K562 (cell line): ENCODE measurements around the gene SPRYD3. TPM values are rescaled to one million over a fixed set of nuclear protein-coding genes. Genes with fewer than 3 reads are reported as not detected.

Experiments
- ATAC-seq: fragments of 200-7000 bp; cut with Tn5 transposase; 3 replicates; pipeline ENCODE4 v1.9.1; 2020; ENCODE audit warnings: moderate library complexity
- BruUV-seq: library from RNA; stranded (reverse); fragments of 400-500 nt; replicated peaks from 2 replicates; lab custom pipeline; 2021; lab: Mats Ljungman, UMichigan
- CTCF ChIA-PET: fragments of 300-600 bp; formaldehyde crosslinking; extraction: SDS; loops from one replicate; lab custom pipeline; 2021; ENCODE audit warnings: low intra/inter-chr PET ratio; lab: Yijun Ruan, JAX
- POLR2A ChIA-PET: fragments of 300-600, 350-650 bp; sonication (Branson Sonifier 250); formaldehyde crosslinking; extraction: SDS; loops from one replicate; lab custom pipeline; 2021; ENCODE audit warnings: antibody characterized with exemption, inconsistent platforms; lab: Yijun Ruan, JAX
- DNase-seq, 4 experiments: peaks; one replicate each; pipeline versions ENCODE4 v3.0.0 to v3.0.0-alpha.2; 2011 to 2018; ENCODE audit warnings: low spot score in 3 of 4, mixed read lengths in 3 of 4; ENCODE audit errors: extremely low read depth in 1 of 4
- FAIRE-seq: peaks from 2 replicates; lab custom pipeline; 2011; peaks lifted over from hg19 to GRCh38; lab: Jason Lieb, UNC
- H2AFZ ChIP-seq: 2 replicates; pipeline ENCODE4 v1.6.0; 2011; ENCODE audit warnings: low read depth, low read length, control low read depth, inconsistent platforms
- H3K27ac ChIP-seq: fragments of 200-600 bp; 3 replicates; pipeline ENCODE4 v1.8.0; 2011; ENCODE audit warnings: low read depth, mild to moderate bottlenecking, control low read depth, inconsistent platforms, low read length, moderate library complexity, mixed read lengths; ENCODE audit errors: extremely low read depth
- H3K27me3 ChIP-seq, 2 experiments: fragments of 300-600 bp in 1 of 2; 2 replicates in 1 of 2; 3 replicates in 1 of 2; pipeline versions ENCODE4 v1.6.0 to v1.8.0; 2011; ENCODE audit warnings: inconsistent platforms in 2 of 2, low read length in 2 of 2, mild to moderate bottlenecking in 1 of 2, mixed read lengths in 1 of 2, moderate library complexity in 1 of 2; ENCODE audit not compliant: control insufficient read depth in 2 of 2, insufficient read depth in 2 of 2
- H3K36me3 ChIP-seq: fragments of 300-600 bp; 3 replicates; pipeline ENCODE4 v1.8.0; 2011; ENCODE audit warnings: mild to moderate bottlenecking, low read length, inconsistent platforms; ENCODE audit not compliant: control insufficient read depth, insufficient read depth
- H3K4me1 ChIP-seq, 2 experiments: fragments of 200-600 bp in 1 of 2; replicated peaks in 1 of 2; 2 replicates in 1 of 2; 3 replicates in 1 of 2; pipeline versions ENCODE4 v1.5.1 to v1.8.0; 2011; ENCODE audit warnings: inconsistent platforms in 2 of 2, low read length in 2 of 2, mild to moderate bottlenecking in 1 of 2, mixed read lengths in 1 of 2, moderate library complexity in 1 of 2; ENCODE audit not compliant: control insufficient read depth in 2 of 2, insufficient read depth in 2 of 2
- H3K4me2 ChIP-seq: 2 replicates; pipeline ENCODE4 v1.6.1; 2011; ENCODE audit warnings: low read length, control low read depth, inconsistent platforms, mixed read lengths; ENCODE audit not compliant: insufficient read depth
- H3K4me3 ChIP-seq: fragments of 200-600 bp; sonication (generic), shearing (Covaris generic); 2 replicates; pipeline ENCODE4 v1.5.1; 2016; ENCODE audit warnings: control low read depth, inconsistent platforms
- H3K79me2 ChIP-seq: fragments of 200-600 bp; 3 replicates; pipeline ENCODE4 v1.8.0; 2011; ENCODE audit warnings: low read length, inconsistent platforms; ENCODE audit not compliant: control insufficient read depth, insufficient read depth
- H3K9ac ChIP-seq, 2 experiments: 2 replicates each; pipeline versions ENCODE4 v1.6.0 to v1.6.1; 2011; ENCODE audit warnings: low read depth in 2 of 2, low read length in 2 of 2, control low read depth in 1 of 2, inconsistent platforms in 1 of 2, mild to moderate bottlenecking in 1 of 2, mixed read lengths in 1 of 2; ENCODE audit not compliant: insufficient read depth in 1 of 2
- H3K9me1 ChIP-seq: one replicate; pipeline ENCODE4 v1.6.0; 2011; ENCODE audit warnings: inconsistent platforms, mild to moderate bottlenecking, low read length, moderate library complexity; ENCODE audit not compliant: control insufficient read depth, insufficient read depth
- H3K9me3 ChIP-seq: replicated peaks from 2 replicates; pipeline ENCODE4 v1.5.1; 2011; ENCODE audit warnings: low read depth, low read length, inconsistent platforms; ENCODE audit not compliant: control insufficient read depth, insufficient read depth
- H4K20me1 ChIP-seq: replicated peaks from 2 replicates; pipeline ENCODE4 v1.6.1; 2011; ENCODE audit warnings: low read length, inconsistent platforms, mixed read lengths; ENCODE audit not compliant: control insufficient read depth, insufficient read depth
- ETS2 ChIP-seq: IDR thresholded peaks from 2 replicates; pipeline ENCODE4 v1.6.1; 2016; ENCODE audit warnings: borderline replicate concordance, missing genetic modification characterization, mild to moderate bottlenecking, moderate library complexity, missing compliant biosample characterization; ENCODE audit not compliant: poor library complexity, severe bottlenecking
- RFX5 ChIP-seq: IDR thresholded peaks from 2 replicates; pipeline ENCODE4 v1.6.1; 2011; ENCODE audit warnings: low read depth, mild to moderate bottlenecking, improper control_type of control experiment, low read length
- SETDB1 ChIP-seq: IDR thresholded peaks from one replicate; pipeline ENCODE4 v1.6.1; 2012; ENCODE audit warnings: low read length, control low read depth, inconsistent platforms
- ZNF143 ChIP-seq: sonication (generic); formaldehyde crosslinking; IDR thresholded peaks from 2 replicates; pipeline ENCODE4 v1.9.0; 2022; ENCODE audit warnings: mild to moderate bottlenecking, missing genetic modification reagents
- ZNF23 ChIP-seq: fragments of 250-450 bp; sonication (Bioruptor Pico); IDR thresholded peaks from 2 replicates; pipeline ENCODE4 v1.4.0; 2020; ENCODE audit warnings: mild to moderate bottlenecking
- WGBS: fragments of 100-300 bp; shearing (Covaris generic); methylation state at CpG from one replicate; pipeline ENCODE4 v1.1.6; 2016; ENCODE audit warnings: low coverage, mixed read lengths; ENCODE audit not compliant: insufficient coverage; ENCODE audit errors: missing lambda C conversion rate; 5-methylcytosine and 5-hydroxymethylcytosine counted together
- in situ Hi-C: fragments of 300-500 bp; cut with MboI; formaldehyde crosslinking; loops from 4 replicates; pipeline ENCODE4 v1.15.0; 2018; ENCODE audit warnings: inconsistent platforms, mixed read lengths
- intact Hi-C: fragments of 100-400 bp; cut with micrococcal nuclease; formaldehyde crosslinking; loops from 2 replicates; pipeline ENCODE4 v1.14.2; 2022
- polyA plus RNA-seq, 8 experiments: library from polyadenylated mRNA; depleted of rRNA in 4 of 8; stranded (reverse) in 5 of 8; unstranded in 3 of 8; fragments of >200 nt; fragmentation: Nextera tagmentation in 2 of 8; fragmentation: Illumina TruSeq in 1 of 8; extraction: Ambion mirVana in 2 of 8; extraction: Trizol in 1 of 8; gene quantifications; 2 replicates each; pipeline versions ENCODE4 v1.2.1 to v1.2.3, GENCODE V29; 2011 to 2014; ENCODE audit warnings: inconsistent platforms in 1 of 8, missing spikeins in 1 of 8
- total RNA-seq, 7 experiments: library from RNA; depleted of rRNA in 6 of 7; stranded (reverse); fragments of >200 nt in 6 of 7; fragmentation: Illumina TruSeq in 2 of 7; extraction: Trizol in 2 of 7; gene quantifications; 2 replicates each; pipeline versions ENCODE4 v1.2.1 to v1.2.3, GENCODE V29; 2011 to 2021; ENCODE audit warnings: low replicate concordance in 1 of 7

Gene SPRYD3
- total and polyA plus RNA-seq, 9 of the 15 experiments (the other 6 are each of a cell fraction or from before 2014, with no cell fraction given): 1.5 to 13.6 (median 7.6) TPM

DNA sequence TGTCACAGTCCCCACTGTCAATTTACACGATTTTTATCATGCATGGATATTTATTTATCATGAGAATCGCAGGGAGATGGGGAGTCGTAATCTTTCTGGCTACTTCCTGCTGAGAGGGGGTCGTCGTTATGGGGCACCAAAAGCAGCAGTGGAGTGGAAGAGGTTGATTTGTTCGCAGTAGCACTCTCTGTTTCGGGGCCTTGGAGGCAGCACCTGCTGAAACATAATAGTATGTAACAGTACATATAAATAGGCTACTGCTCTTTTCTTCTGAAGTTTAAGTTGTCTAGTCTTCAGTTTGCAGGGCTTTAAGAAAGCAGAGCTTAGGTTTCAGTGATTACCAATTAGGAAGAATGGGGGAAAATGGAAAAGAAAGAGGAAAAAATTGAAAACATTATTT is 27.9 kb upstream of the SPRYD3 start:
- intact Hi-C loops (no loop called here), in situ Hi-C loops (no loop called here)
- no TSS peak for BruUV-seq
- no peaks in the 10 kb centered on the region for H3K9me1 ChIP-seq
- peak overlapping the region; percentile 64; the same call in 1 of the 2 replicates for H2AFZ ChIP-seq
- H3K27me3 ChIP-seq: no peaks in the 10 kb centered on the region; a peak in 1 of 5 replicates
- H3K36me3 ChIP-seq: no peaks in the 10 kb centered on the region
- no peak overlapping the region for H3K9ac ChIP-seq
- H3K4me1 ChIP-seq: peaks cover 14 to 23% of the 10 kb centered on the region in 2 experiments
- no peak overlapping the region for H3K27ac ChIP-seq
- H4K20me1 ChIP-seq: no peaks in the 10 kb centered on the region
- peak in 1 of 4 experiments; percentile 2 for DNase-seq
- FAIRE-seq: no peak
- no peak for ATAC-seq
- CTCF ChIA-PET: no interaction called here
- no peaks in the 10 kb centered on the region for H3K9me3 ChIP-seq
- no peak overlapping the region for H3K4me2 ChIP-seq
- H3K4me3 ChIP-seq: no peak overlapping the region
- POLR2A ChIA-PET: interaction anchor here (0.9 kb wide), 1 partner anchor 13 kb away, joined by 3 read pairs; no protein-coding TSS in a partner anchor
- 29% methylated on average over 7 of the region's 7 CpGs for WGBS
- no peak for TF ChIP-seq ZNF143 (CRISPR knock-in tag)
- no peak for TF ChIP-seq ETS2
- no peak for TF ChIP-seq RFX5
- TF ChIP-seq SETDB1: no peak
- no peak for TF ChIP-seq ZNF23 (CRISPR knock-in tag)
- no peaks in the 10 kb centered on the region for H3K79me2 ChIP-seq
